Measurements from ENCODE around the gene CD83. TPM values are rescaled to one million over a fixed set of nuclear protein-coding genes. Genes with fewer than 3 reads are reported as not detected.

Gene CD83
- total and polyA plus RNA-seq, 2 of the 4 experiments (the other 2 are of a cell fraction): 2.0 to 2.5 TPM

DNA sequence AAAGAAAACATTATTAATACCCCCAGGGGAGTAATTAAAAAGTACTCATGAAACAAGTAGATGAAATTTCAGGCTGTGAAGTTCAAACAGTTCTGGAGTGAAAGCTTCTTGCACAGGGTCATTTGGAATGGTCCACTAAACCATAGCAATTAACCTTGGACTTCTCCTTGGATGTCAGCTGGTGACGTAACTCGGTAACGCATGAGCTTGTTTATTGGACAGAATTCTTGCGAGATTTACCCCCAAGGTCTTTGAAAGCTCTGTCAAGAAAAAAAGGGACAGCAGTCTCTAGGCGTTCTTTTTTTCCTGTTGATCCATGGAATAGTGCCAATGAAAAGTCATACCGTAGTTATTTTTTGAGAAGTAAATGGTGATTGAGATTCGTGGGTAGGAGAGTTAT is 2.2 kb downstream of the CD83 start:
- in situ Hi-C loops (cut with MboI; ENCODE audit: low sequenced_read_pairs): no loop called here
- 63% methylated on average over 5 of the region's 7 CpGs; no CpG with 5 or more reads in 1 of the 2 experiments for WGBS, 2 experiments (ENCODE audit: extremely low coverage in 2 of 2, insufficient read length in 1 of 2)

More for the DNA sequence above, 2.2 kb downstream of the CD83 start:
- no TSS peak for BruUV-seq (replicated peaks)
- ATAC-seq (ENCODE audit: low read depth) (no peak), DNase-seq (no peak)
- H4K20me1 ChIP-seq (ENCODE audit: insufficient read depth, low read length): no peaks in the 10 kb centered on the region
- intact Hi-C loops (cut with micrococcal nuclease): loop anchor here (10.0 kb wide), 1 partner anchor 1375 kb away; no protein-coding TSS in a partner anchor
- H3K9me1 ChIP-seq (ENCODE audit: insufficient read depth, low read length): no peaks in the 10 kb centered on the region
- CTCF ChIA-PET: interaction anchor here (2.5 kb wide), 1 partner anchor 10 kb away, joined by 10 read pairs; no protein-coding TSS in a partner anchor
- no peak overlapping the region for H2BK15ac ChIP-seq (ENCODE audit: low read depth, low read length)
- H2AFZ ChIP-seq (replicated peaks; ENCODE audit: low read length, poor library complexity): no peak overlapping the region
- dilution Hi-C loops (cut with HindIII; ENCODE audit: low sequenced_read_pairs, unreplicated experiment): no loop called here
- H3K18ac ChIP-seq (ENCODE audit: low read depth, low read length): no peak overlapping the region
- H3K27me3 ChIP-seq (ENCODE audit: control insufficient read depth, insufficient read depth, low read length): 0 out of 2 replicates have a peak, but pooled peaks cover under 1% of the 10 kb centered on the region
- no peak overlapping the region for H3K56ac ChIP-seq (ENCODE audit: extremely low read depth, insufficient read depth, low read length)
- H3K9ac ChIP-seq (ENCODE audit: low read depth, low read length): no peak overlapping the region
- H3K4me3 ChIP-seq (ENCODE audit: insufficient read depth, low read depth, low read length): no peak overlapping the region
- no peak overlapping the region for H2AK9ac ChIP-seq (replicated peaks; ENCODE audit: low read depth, low read length, poor library complexity)
- no peaks in the 10 kb centered on the region for H3K79me1 ChIP-seq (ENCODE audit: low read depth in 1 of 2, low read length in 2 of 2)
- POLR2A ChIA-PET (ENCODE audit: unreplicated experiment): interaction anchor here (0.6 kb wide), 1 partner anchor 10 kb away, joined by 3 read pairs; no protein-coding TSS in a partner anchor
- no peaks in the 10 kb centered on the region for H3K36me3 ChIP-seq (ENCODE audit: control insufficient read depth, insufficient read depth, low read length)
- H3K4ac ChIP-seq (ENCODE audit: low read depth, low read length): no peak overlapping the region
- no peak overlapping the region for H3K27ac ChIP-seq (ENCODE audit: insufficient read depth, low read length)
- H4K5ac ChIP-seq (ENCODE audit: low read depth, low read length): no peak overlapping the region
- H3K4me2 ChIP-seq (ENCODE audit: low read depth, low read length): no peak overlapping the region
- no peak overlapping the region for H4K91ac ChIP-seq (ENCODE audit: insufficient read depth, low read depth, low read length)
- no peak overlapping the region for H2BK20ac ChIP-seq (ENCODE audit: low read depth, low read length)
- H3K14ac ChIP-seq (replicated peaks; ENCODE audit: low read depth, low read length): no peak overlapping the region
- H3K4me1 ChIP-seq (ENCODE audit: control insufficient read depth, insufficient read depth, low read length): no peaks in the 10 kb centered on the region
- H2BK5ac ChIP-seq (ENCODE audit: low read depth, low read length, poor library complexity, severe bottlenecking): no peak overlapping the region
- no peak for TF ChIP-seq RFX5 (IDR thresholded peaks at IDR 0.05; ENCODE audit: low read depth, low read length)
- TF ChIP-seq RAD21 (IDR thresholded peaks at IDR 0.05; ENCODE audit: low read length): no peak
- TF ChIP-seq RCOR1 (IDR thresholded peaks at IDR 0.05; ENCODE audit: insufficient replicate concordance, low read length): no peak
- no peak for TF ChIP-seq MAZ (IDR thresholded peaks at IDR 0.05; ENCODE audit: borderline replicate concordance, low read depth, low read length)
- TF ChIP-seq, protein P1, sequence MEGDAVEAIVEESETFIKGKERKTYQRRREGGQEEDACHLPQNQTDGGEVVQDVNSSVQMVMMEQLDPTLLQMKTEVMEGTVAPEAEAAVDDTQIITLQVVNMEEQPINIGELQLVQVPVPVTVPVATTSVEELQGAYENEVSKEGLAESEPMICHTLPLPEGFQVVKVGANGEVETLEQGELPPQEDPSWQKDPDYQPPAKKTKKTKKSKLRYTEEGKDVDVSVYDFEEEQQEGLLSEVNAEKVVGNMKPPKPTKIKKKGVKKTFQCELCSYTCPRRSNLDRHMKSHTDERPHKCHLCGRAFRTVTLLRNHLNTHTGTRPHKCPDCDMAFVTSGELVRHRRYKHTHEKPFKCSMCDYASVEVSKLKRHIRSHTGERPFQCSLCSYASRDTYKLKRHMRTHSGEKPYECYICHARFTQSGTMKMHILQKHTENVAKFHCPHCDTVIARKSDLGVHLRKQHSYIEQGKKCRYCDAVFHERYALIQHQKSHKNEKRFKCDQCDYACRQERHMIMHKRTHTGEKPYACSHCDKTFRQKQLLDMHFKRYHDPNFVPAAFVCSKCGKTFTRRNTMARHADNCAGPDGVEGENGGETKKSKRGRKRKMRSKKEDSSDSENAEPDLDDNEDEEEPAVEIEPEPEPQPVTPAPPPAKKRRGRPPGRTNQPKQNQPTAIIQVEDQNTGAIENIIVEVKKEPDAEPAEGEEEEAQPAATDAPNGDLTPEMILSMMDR (conservative IDR thresholded peaks at IDR 0.05; ENCODE audit: low read depth, low read length): no peak
- TF ChIP-seq, protein P2, sequence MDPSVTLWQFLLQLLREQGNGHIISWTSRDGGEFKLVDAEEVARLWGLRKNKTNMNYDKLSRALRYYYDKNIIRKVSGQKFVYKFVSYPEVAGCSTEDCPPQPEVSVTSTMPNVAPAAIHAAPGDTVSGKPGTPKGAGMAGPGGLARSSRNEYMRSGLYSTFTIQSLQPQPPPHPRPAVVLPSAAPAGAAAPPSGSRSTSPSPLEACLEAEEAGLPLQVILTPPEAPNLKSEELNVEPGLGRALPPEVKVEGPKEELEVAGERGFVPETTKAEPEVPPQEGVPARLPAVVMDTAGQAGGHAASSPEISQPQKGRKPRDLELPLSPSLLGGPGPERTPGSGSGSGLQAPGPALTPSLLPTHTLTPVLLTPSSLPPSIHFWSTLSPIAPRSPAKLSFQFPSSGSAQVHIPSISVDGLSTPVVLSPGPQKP (IDR thresholded peaks at IDR 0.05; ENCODE audit: borderline replicate concordance, low read depth, low read length): no peak
- no peak for TF ChIP-seq FOS (IDR thresholded peaks at IDR 0.05; ENCODE audit: low read depth, low read length)
- no peak for TF ChIP-seq SMC3 (IDR thresholded peaks at IDR 0.05; ENCODE audit: low read depth, low read length)
- no peak for TF ChIP-seq BHLHE40 (IDR thresholded peaks at IDR 0.05; ENCODE audit: low read depth, low read length)
- H3K23ac ChIP-seq (ENCODE audit: low read depth, low read length): no peak overlapping the region
- no peak overlapping the region for H2AK5ac ChIP-seq (ENCODE audit: low read depth, low read length)
- no peak overlapping the region for H4K8ac ChIP-seq (ENCODE audit: low read depth in 2 of 2, low read length in 2 of 2)
- H3K9me3 ChIP-seq (ENCODE audit: control insufficient read depth, insufficient read depth, low read length): no peaks in the 10 kb centered on the region
- H2BK120ac ChIP-seq (ENCODE audit: low read depth, low read length): no peak overlapping the region

Measured in IMR-90 (cell line).